GM19328 (cell line): Measurements from ENCODE around the gene INPP5A.

ENCODE experiments used
- ATAC-seq: cut with Tn5 transposase; IDR thresholded peaks from one replicate; pipeline ENCODE4 v1.9.1; 2021; ENCODE audit warnings: mild to moderate bottlenecking, moderate library complexity; ENCODE audit not compliant: unreplicated experiment

Gene INPP5A

GRCh38 chr10:132534391-132535064 lies 3.1 kb upstream of the INPP5A start:
- ATAC-seq = no peak

- ATAC-seq = no peak
Observed at GRCh38 chr10:132535065-132535651, 2.4 kb upstream of the INPP5A start.

GRCh38 chr10:132536241-132536876 lies 1.2 kb upstream of the INPP5A start:
- peak; percentile 1 for ATAC-seq

GRCh38 chr10:132536877-132537683 lies 507 bp upstream of the INPP5A start:
- ATAC-seq = peak; percentile 90

GRCh38 chr10:132538031-132538789 lies 623 bp downstream of the INPP5A start:
- no peak for ATAC-seq

- no peak for ATAC-seq
Observed at GRCh38 chr10:132538790-132539421, 1.3 kb downstream of the INPP5A start.

GRCh38 chr10:132539431-132539839 lies 1.8 kb downstream of the INPP5A start:
- ATAC-seq = no peak

- ATAC-seq = no peak
Observed at GRCh38 chr10:132539894-132540293, 2.3 kb downstream of the INPP5A start.

GRCh38 chr10:132540456-132540855 lies 2.9 kb downstream of the INPP5A start:
- ATAC-seq = no peak

- ATAC-seq = no peak
Observed at GRCh38 chr10:132541129-132541528, 3.5 kb downstream of the INPP5A start.

- no peak for ATAC-seq
Observed at GRCh38 chr10:132541601-132542011, 4.0 kb downstream of the INPP5A start.

GRCh38 chr10:132542086-132542775 lies 4.6 kb downstream of the INPP5A start:
- no peak for ATAC-seq

GRCh38 chr10:132542819-132543218 lies 5.2 kb downstream of the INPP5A start:
- ATAC-seq = no peak

- ATAC-seq = no peak
Observed at GRCh38 chr10:132543916-132544743, 6.5 kb downstream of the INPP5A start.

GRCh38 chr10:132544744-132545658 lies 7.4 kb downstream of the INPP5A start:
- ATAC-seq = no peak

GRCh38 chr10:132545659-132546367 lies 8.2 kb downstream of the INPP5A start:
- no peak for ATAC-seq
